GM18951 (cell line): ENCODE measurements around the gene MLST8.

ENCODE experiments used
- POLR2A ChIP-seq: IDR thresholded peaks from 4 replicates; pipeline ENCODE4 v1.6.1; 2011; ENCODE audit warnings: mild to moderate bottlenecking; ENCODE audit not compliant: insufficient read length, insufficient read depth; ENCODE audit errors: extremely low read depth
- in situ Hi-C: fragments of 300-500 bp; cut with MboI; formaldehyde crosslinking; loops from one replicate; pipeline ENCODE4 v1.12.0; 2022; ENCODE audit warnings: low sequenced_read_pairs, mixed read lengths, inconsistent platforms; ENCODE audit not compliant: unreplicated experiment

MLST8 gene

GRCh38 chr16:2166263-2167067 lies 38.8 kb upstream of the MLST8 start:
- no peak for TF ChIP-seq POLR2A
- in situ Hi-C loops: no loop called here

GRCh38 chr16:2167068-2167638 lies 38.1 kb upstream of the MLST8 start:
- TF ChIP-seq POLR2A: no peak
- in situ Hi-C loops: no loop called here

- in situ Hi-C loops: no loop called here
- TF ChIP-seq POLR2A: no peak
These were observed 35.2 kb upstream of the MLST8 start for GRCh38 chr16:2170080-2170479.

- in situ Hi-C loops: no loop called here
- no peak for TF ChIP-seq POLR2A
These were observed 34.4 kb upstream of the MLST8 start for GRCh38 chr16:2170587-2171435.

GRCh38 chr16:2171601-2172178 lies 33.6 kb upstream of the MLST8 start:
- no peak for TF ChIP-seq POLR2A
- in situ Hi-C loops: no loop called here

GRCh38 chr16:2172688-2173335 lies 32.4 kb upstream of the MLST8 start:
- in situ Hi-C loops: no loop called here
- TF ChIP-seq POLR2A: no peak

- no peak for TF ChIP-seq POLR2A
- in situ Hi-C loops: no loop called here
These were observed 31.9 kb upstream of the MLST8 start for GRCh38 chr16:2173366-2173765.

GRCh38 chr16:2173916-2174315 lies 31.3 kb upstream of the MLST8 start:
- in situ Hi-C loops: no loop called here

GRCh38 chr16:2174396-2175131 lies 30.7 kb upstream of the MLST8 start:
- TF ChIP-seq POLR2A: no peak
- in situ Hi-C loops: no loop called here

More at GRCh38 chr16:2173916-2174315, 31.3 kb upstream of the MLST8 start:
- TF ChIP-seq POLR2A: no peak

GRCh38 chr16:2175454-2175853 lies 29.8 kb upstream of the MLST8 start:
- in situ Hi-C loops: no loop called here
- no peak for TF ChIP-seq POLR2A

GRCh38 chr16:2176047-2176446 lies 29.2 kb upstream of the MLST8 start:
- in situ Hi-C loops: no loop called here
- no peak for TF ChIP-seq POLR2A

GRCh38 chr16:2177101-2177500 lies 28.2 kb upstream of the MLST8 start:
- in situ Hi-C loops: no loop called here
- TF ChIP-seq POLR2A: no peak

- no peak for TF ChIP-seq POLR2A
- in situ Hi-C loops: no loop called here
These were observed 27.7 kb upstream of the MLST8 start for GRCh38 chr16:2177561-2177960.
